ENCODE measurements around the gene MYBPH.

MYBPH gene

DNA sequence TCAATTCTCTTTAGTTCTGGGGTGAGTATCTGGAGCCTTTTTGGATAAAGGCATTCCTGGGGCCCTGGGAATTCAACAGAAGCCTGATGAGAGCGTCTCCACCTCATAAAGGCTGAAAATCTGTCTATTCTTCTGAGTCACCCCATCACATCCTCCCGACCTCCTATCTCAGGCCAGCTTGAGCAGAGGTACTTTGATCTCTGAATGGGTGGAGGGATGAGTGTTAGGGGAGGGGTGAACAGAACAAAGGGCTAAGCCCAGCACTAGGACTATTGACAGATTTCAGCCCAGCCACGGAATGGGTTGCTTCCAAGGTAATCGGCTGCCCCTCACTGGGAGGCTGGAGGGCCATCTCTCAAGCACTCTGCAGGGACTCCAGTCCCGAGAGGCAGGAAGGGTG lies 2.5 kb upstream of the MYBPH start:
- no peak for DNase-seq

DNA sequence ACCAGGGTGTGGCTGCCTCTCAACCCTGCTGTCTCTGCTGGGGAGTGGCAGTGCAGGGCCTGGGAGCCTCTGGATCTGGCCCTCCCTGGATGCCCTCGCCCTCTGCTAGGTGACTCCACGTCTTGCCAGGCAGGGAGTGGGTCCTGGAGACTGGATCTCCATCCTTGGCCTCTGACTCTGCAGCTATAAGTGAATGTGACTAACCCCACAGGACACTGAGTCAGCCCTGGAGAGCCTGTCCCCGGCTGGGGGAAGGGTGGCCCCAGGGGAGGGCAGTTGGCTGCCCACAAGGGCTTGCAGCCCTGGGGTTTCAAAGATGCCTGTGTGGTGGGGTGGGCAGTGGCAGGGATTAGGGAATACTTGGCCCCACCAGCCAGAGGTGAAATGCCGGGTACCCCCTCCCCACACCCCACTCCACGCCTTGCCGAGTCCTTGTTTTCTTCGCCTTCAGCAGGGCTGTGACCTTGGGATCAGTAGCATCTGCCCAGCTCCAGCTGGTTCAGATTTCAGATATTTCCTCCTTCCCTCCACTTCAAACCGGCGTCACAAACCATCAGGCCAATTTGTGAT lies 1.9 kb upstream of the MYBPH start:
- no peak for DNase-seq

DNA sequence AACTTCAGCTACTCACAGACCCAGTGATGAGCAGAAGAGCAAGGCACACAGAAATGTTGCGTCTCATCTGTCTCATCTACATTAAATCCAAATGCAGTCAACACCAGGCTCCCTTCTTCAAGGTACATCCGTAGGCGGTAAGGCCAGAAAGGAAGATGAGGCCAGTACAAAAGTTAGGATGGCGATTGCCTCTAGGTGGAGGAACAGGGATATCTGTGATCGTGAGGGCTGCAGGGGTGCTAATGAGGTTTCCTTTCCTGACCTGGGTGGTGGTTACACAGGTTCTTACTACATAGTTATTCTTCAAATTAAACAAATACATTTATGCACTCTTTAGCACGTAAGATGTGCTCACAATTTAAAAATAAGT lies 1.4 kb upstream of the MYBPH start:
- no peak for DNase-seq

DNA sequence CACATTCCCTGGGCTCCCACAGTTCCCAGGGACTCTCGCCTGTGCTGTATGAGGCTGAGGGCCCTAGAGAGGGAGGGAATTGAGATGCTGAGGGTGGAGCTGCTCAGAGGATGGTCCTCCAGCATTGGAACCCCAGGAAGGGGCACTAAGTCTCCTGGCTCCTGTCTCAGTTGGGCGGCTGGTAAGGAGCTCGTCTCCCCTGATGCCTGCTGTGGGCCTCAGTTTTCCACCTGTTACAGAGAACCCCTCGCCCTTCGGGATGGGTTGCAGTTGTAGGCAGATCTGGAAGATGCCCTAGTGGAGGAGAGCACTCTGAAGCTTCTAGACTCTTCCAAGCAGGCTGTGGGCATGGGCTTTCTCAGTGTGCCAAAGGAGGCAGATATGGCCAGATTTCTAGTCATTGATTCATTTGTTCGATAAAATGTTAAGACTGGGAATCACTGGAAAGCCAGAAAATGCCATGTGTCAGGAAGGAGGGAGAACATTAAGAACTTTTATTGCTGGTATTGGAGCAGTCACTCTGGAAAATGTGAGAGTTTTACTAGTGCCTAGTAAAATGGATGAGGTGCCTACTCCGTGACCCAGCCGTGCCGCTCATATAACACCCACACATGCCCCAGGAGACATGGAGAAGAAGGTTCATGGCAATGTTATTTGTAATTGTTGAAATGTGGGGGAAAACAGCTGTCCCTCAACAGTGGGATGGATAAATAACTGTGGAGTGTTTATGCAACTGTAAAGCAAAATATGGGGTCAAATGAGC lies 828 bp upstream of the MYBPH start:
- no peak for DNase-seq

DNA sequence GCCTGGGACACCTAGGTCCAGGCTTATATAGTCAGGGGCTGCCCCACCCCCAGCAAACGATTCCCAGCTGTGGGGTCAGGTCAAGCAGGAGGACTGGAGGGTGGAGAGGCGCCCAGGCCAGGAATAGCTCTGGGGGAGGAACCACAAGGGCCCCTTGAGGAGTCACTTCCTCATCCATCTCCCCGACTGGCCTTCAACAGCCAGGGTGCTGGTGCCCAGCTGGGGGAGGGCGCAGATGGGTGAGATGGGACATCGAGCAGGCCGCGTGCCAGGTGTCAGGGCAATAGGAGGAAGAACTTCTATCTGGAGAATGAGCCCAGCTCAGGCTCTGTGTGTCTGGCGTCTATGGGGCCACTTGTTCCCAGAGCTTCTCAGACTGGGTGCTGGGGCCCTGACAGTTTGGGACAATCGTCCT lies 208 bp upstream of the MYBPH start:
- no peak for DNase-seq

DNA sequence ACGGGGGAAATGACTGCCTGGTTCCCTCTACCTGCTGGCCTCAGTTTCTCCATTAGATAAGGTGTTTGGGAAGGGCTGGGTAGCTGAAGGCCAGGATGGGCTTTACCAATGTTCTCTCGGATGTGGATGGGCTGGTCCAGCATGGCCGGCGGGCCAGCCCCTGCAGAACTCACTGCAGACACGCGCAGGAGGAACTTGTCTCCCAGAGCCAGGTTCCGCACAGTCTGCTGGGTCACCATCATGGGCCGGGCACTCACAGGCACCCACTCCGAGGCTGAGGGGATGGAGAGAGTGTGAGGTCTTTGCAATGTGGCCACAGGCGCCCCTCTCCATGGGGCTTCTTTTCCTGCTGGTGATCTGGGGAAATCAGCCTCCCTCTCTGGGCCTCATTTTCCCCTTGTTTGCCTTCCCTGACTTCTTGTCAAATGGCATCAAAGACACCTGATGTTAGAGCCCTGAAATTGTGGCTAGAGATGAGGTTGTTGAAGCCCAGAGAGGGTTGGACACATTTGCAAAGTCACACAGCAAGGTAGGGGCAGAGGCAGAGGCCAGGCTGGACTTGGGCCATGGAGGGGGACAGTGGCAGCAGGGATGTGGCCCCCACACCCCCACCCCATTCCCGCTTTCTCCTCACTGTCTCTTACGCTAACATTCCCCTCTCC lies 1.2 kb downstream of the MYBPH start:
- no peak for DNase-seq

DNA sequence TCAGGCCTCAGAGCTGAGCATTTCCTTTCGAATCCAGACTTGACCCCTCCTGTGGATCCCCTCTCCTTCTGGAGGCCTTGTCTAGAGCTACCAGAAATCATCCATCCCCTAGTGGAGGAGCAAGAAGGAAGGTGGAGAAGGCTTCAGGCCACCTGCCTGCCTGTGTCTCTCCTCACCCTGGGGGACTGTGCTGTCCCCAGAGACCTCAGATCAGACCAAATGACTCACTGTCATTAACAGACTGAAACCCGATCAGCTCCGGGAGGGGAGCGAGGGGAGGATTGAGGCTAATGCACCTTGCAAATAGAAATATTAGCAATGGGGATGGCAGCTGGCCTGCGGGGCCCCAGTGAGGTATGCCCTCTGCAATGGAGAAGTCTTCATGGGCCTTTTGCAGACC lies 2.1 kb downstream of the MYBPH start:
- DNase-seq: no peak

DNA sequence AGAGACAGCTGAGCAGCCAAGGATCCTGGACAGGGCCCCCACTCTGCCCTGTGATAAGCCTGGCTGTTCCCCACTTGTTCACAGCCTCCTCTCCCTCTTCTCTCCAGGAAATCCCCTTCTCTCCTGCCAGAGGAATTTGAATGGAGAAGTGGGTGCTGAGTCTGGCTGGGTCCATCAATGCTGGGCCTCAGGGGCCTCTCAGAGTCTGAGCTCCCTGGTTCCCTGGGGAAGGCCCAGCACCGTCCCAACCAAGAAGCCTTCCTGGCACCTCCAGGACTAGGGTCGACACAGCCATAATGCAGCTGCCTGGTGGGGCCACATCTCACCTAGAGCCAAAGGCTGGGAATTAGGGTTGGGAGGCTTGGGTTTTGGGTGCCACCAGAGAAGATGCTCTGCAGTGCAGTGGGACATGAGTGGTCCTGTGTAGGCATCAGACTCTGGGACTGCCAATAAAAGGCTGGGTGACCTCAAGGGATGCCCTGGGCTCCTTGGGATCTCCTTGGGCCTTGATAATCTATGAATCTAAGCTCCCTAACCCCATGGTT lies 2.5 kb downstream of the MYBPH start:
- DNase-seq: no peak

DNA sequence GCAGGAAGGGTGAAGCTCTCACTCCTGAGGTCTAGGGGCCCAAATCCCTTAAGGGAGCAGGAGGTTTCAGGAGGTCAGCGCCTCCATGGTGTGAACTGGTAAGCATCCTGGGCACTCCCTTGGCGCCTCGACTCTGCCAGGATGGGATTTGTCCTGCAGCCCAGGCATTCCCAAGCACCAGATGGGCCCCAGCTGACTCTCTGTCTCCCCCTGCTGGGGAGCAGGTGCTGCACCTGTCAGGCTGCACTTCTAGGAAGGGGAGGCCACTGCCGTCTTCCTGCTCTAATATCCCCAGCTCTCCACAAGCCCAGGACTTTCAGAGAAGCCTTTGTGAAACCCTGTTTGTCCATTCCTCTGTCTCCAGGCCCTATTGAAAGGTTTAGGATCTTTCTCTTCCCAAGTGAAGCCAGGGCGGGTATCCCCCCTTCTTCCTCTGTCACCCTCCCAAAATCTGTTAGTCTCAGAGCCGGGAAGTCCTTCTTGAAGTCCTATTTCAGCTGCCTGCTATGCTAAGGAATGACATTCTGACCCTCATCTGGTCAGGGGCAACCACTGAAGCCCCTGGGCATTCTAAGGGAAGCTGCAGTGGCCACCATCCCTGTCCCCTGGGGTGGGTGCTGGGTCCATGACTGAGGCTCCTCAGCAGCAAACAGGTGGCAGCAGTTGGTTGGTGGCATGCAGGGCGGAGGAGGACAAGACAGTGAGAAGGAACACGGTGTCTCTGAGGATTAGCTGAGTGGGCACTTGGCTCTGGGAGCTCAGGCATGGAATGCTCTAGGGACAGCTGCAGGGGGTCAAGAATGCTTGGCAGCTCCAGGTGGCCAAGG lies 3.2 kb downstream of the MYBPH start:
- DNase-seq: peak; percentile 69

DNA sequence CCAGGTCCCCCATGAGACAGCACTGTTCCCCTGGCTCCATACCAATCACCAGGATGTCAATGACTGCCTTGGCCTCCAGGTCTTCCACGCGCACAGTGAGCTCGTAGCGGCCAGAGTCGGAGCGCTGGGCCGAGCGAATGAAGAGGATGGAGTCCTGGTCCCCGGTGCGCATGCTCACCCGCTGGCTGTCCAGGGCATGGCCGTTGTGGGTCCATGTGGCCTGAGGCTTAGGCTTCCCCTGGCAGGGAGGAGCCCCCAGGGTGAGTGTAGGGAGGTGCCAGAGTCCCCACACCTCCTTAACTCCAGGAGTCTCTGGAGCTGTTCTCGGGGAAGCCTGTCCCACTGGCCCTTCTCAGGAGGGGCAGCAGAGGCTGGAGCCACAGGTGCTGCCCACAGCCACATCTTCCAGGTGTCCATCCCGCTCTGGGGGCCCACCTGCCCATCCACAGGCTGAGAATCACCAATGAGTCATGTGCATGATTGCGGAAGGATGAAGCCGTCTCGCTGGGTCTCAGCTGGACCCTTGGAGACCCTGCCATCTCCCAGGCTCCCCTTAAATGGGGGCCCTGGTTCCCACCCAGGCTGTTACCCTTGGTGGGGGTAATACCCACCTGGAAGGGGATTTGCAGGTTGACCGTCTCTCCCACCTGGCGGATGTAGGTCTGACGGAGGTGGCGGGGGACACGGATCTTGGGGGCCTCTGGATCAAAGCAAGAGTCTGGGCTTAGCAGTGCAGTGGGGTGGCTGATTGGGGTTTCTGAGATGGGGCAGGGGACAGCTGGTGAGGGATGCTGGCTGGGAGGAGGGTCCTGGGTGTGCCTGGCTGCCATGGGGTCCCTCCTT lies 4.1 kb downstream of the MYBPH start:
- DNase-seq: no peak

DNA sequence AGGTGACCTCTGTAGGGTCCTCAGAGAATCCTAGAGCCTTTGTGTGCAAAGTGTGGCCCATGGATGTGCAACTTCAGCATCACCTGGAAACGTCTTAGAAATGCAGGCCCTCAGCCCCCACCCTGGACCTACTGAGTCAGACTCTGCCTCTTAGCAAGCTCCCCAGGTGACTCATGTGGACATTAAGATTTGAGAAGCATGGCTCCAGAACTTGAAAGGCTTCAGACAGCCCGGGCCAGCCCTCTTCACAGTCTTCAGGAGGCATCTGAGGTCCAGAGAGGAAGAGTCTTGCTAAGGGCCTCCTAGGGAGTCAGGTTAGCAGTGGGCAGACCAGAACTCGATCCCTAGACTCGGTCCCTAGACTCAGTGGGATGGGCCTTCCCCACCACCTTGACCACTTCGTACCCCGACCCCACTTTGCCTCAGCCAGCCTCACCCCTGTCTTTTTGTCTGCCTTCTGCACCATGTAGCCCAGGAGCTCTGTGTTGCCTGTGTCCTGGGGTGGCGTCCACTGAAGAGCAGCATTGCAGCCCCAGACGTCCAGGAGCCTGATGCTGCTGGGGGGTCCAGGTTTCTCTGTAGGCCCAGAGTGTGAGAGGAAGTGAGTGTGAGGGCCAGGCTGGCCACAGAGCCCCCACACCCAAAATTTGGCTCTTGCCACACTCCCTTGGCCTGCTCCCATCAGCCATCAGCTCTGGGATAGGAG lies 4.8 kb downstream of the MYBPH start:
- no peak for DNase-seq

DNA sequence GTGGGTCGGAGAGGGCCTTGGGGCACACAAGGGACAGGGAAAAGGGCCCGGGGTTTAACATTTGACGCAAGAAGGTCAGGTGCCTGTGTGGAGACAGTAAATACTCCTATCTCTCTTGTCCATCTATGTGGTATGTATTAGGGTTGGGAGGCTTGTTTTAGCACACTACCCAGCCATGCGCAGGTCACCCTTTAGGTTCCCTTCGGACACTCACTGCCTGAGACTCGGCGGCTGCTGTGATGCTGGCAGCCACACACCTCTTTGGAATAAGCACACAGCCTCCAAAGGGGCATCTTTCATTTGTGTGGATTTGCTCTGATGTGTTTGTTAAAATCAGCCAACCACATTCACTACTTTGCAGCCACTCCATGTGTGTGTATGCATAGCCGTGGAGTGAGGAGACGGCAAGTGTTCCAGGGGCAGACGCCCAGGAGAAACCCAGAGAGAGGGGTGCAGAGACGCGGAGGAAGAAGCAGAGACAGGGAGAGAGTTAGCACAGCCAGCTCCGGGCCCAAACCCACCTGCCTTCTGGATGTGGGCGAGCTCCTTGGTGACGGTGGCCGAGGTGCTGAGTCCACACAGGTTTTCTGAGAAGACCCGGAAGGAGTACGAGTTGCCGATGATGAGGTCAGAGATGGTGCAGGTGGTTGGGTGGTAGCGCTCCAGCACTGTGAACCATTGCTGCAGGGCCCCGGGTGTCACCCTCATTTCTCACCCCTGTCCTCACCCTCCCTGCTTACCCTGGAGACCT lies 5.7 kb downstream of the MYBPH start:
- DNase-seq: no peak

DNA sequence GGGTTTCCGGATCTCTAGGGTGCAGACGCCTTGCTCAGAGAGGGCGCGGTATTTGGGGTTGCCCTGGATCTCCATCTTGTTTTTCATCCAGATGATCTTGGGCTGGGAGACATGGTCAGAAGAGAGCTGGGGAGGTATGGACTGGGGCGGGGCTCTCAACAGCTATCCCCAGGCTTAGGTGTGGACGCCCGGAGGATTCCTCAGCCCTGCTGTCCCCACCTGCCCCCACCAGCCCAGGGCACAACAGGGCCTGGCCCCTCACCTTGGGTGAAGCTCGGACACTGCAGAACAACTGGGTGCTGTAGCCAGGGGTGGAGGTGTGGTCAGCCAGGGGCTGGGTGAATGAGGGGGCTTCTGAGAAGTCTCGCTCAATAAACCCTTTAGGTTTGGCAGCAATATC lies 6.6 kb downstream of the MYBPH start:
- DNase-seq: no peak

DNA sequence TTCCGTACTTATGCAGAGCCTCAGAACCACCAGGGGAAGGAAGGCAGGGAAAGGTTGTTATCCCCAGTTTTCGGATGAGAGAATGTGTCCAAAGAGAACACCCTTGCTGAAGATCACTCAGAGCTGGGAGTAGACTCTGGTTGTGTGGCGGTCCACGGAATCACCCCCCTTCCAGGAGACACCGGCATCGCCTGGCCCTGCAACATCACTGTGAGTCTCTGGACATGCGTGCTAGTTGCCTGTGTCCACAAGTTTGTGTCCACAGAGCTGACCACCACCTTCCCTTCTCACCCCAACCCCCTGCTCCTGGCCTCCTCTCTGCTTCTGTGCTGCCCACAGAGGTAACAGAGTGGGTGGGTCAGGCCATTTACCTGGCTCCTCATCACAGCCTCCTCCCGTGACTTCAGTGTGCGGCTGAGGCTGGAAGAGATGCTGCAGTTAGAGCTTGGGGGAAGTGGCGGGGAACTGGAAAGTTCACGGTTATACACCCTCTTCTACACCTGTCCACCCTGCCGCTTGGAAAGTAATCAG lies 7.3 kb downstream of the MYBPH start:
- no peak for DNase-seq

DNA sequence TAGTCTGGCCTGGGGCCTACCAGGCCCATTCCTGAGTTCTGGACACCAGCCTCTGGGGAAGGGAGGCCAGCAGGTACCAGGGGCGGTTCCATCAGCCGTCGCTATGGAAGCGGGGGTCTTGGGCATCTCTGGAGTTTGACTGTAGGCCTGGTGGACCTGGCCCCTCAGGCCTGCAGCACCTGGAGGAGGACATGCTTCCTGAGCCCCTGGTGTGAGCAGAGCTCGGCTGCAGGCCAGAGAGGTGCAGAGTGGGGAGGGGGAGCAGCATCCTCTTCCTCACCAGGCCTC lies 7.8 kb downstream of the MYBPH start:
- no peak for DNase-seq

DNA sequence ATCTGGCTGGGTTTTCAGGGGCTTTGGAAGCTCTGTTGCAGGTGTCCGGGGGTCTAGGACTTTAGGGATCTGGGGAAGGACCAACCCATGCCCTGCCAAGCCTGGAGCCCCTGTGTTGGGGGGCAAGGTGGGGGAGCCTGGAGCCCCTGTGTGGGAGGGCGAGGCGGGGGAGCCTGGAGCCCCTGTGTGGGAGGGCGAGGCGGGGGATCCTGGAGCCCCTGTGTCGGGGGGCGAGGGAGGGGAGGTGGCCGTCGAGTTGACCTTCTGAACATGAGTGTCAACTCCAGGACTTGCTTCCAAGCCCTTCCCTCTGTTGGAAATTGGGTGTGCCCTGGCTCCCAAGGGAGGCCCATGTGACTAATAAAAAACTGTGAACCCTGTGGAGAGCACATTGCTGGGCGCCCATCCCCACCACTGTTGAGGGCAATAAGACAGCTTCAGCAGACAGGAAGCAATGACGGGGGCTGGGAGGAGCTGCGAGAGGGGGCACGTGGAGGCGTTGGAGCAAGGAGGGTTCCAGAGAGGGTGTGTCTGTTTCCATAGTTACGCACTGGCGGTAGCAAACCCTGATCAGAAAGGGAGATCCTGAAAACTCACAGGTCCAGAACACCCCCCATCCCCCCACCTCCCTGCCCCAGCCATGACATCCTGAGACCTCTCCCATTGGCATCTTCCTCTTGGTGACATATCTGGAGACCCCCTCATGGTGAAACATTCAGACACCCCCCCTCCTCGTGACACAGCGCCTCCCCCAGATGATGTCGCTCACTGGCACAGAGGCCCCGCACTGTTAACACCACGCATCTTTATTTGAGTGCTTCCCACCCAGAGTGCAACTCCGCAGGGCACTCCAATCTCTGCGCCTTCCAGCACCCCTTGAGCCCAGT lies 8.4 kb downstream of the MYBPH start:
- no peak for DNase-seq

DNA sequence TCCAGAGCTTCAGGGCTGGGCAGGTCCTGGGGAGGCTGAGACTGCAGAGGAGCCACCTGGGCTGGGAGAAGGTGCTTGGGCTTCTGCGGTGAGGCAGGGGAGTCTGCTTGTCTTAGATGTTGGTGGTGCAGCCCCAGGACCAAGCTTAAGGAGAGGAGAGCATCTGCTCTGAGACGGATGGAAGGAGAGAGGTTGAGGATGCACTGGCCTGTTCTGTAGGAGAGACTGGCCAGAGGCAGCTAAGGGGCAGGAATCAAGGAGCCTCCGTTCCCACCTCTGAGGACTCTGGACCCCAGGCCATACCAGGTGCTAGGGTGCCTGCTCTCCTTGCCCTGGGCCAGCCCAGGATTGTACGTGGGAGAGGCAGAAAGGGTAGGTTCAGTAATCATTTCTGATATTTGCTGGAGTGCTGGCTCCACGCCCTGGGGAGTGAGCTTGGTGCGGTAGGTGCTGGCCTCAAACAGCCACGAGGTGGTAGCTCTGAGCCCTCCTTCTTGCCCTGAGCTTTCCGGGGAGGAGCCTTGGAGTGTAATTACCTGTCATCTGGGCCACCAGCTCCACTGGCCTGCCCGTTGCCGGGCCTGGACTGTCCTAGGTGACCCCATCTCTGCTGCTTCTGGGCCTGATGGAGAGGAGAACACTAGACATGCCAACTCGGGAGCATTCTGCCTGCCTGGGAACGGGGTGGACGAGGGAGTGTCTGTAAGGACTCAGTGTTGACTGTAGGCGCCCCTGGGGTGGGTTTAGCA lies 9.3 kb downstream of the MYBPH start:
- no peak for DNase-seq

DNA sequence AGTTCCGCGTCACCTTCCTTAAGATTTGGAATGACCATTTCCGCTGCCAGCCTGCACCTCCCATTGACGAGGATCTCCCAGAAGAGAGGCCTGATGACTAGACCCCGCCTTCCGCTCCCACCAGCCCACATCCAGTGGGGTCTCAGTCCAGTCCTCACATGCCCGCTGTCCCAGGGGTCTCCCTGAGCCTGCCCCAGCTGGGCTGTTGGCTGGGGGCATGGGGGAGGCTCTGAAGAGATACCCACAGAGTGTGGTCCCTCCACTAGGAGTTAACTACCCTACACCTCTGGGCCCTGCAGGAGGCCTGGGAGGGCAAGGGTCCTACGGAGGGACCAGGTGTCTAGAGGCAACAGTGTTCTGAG lies 9.8 kb downstream of the MYBPH start:
- DNase-seq: no peak
